GM12873 (cell line): ENCODE data around the gene RTN4RL1.

Experiments
- CTCF ChIP-seq: IDR thresholded peaks from 2 replicates; pipeline ENCODE4 v1.5.1; 2012; ENCODE audit warnings: low read depth, mild to moderate bottlenecking, moderate library complexity, low read length, control low read depth; ENCODE audit not compliant: insufficient read depth; ENCODE audit errors: missing control alignments

RTN4RL1 gene

GRCh38 chr17:2053380-2054261 is 28.5 kb upstream of the RTN4RL1 start:
- TF ChIP-seq CTCF: peak; percentile 76

- no peak for TF ChIP-seq CTCF
Measured at GRCh38 chr17:2051933-2052559, 26.9 kb upstream of the RTN4RL1 start.

GRCh38 chr17:2051061-2051932 is 26.2 kb upstream of the RTN4RL1 start:
- no peak for TF ChIP-seq CTCF

GRCh38 chr17:2050300-2051060 is 25.3 kb upstream of the RTN4RL1 start:
- TF ChIP-seq CTCF: no peak

GRCh38 chr17:2049333-2050299 is 24.5 kb upstream of the RTN4RL1 start:
- no peak for TF ChIP-seq CTCF

GRCh38 chr17:2048805-2049204 is 23.7 kb upstream of the RTN4RL1 start:
- no peak for TF ChIP-seq CTCF
